GM12878 (cell line): Measurements from ENCODE around the gene MAP1LC3B. TPM values are rescaled to one million over a fixed set of nuclear protein-coding genes. Genes with fewer than 3 reads are reported as not detected.

ENCODE experiments used
- CEBPZ ChIP-seq: fragments of 150-350 bp; IDR thresholded peaks from 2 replicates; pipeline ENCODE4 v1.6.1; 2016; ENCODE audit warnings: low read depth, low read length
- CHD4 ChIP-seq: fragments of 200-600 bp; sonication (generic); IDR thresholded peaks from 2 replicates; pipeline ENCODE4 v1.6.1; 2016; ENCODE audit warnings: mild to moderate bottlenecking
- E2F8 ChIP-seq: fragments of 450-650 bp; IDR thresholded peaks from 2 replicates; pipeline ENCODE4 v1.6.1; 2018; ENCODE audit warnings: mild to moderate bottlenecking, low read depth, moderate library complexity; ENCODE audit not compliant: partially characterized antibody
- EGR1 ChIP-seq, 2 experiments: IDR thresholded peaks; 1 replicate in 1 of 2; 2 replicates in 1 of 2; pipeline ENCODE4 v1.6.1; 2011 to 2012; ENCODE audit warnings: low read depth in 2 of 2, low read length in 2 of 2, borderline replicate concordance in 1 of 2, mild to moderate bottlenecking in 1 of 2, moderate library complexity in 1 of 2
- IKZF1 ChIP-seq: fragments of 450-650 bp; conservative IDR thresholded peaks from 2 replicates; pipeline ENCODE4 v1.6.1; 2017; ENCODE audit warnings: antibody characterized with exemption, mild to moderate bottlenecking
- KDM1A ChIP-seq: fragments of 200-600 bp; sonication (generic); IDR thresholded peaks from 2 replicates; pipeline ENCODE4 v1.6.1; 2016; ENCODE audit warnings: borderline replicate concordance
- KLF5 ChIP-seq: fragments of 450-650 bp; IDR thresholded peaks from 2 replicates; pipeline ENCODE4 v1.6.1; 2014; ENCODE audit warnings: mild to moderate bottlenecking; ENCODE audit not compliant: partially characterized antibody
- MYC ChIP-seq: IDR thresholded peaks from 2 replicates; pipeline ENCODE4 v1.6.1; 2011; ENCODE audit warnings: mild to moderate bottlenecking, low read length, moderate library complexity, inconsistent platforms; ENCODE audit not compliant: insufficient read depth, insufficient replicate concordance, insufficient read length, severe bottlenecking
- ZNF687 ChIP-seq: fragments of 450-650 bp; IDR thresholded peaks from 2 replicates; pipeline ENCODE4 v1.6.1; 2017; ENCODE audit warnings: mild to moderate bottlenecking, moderate library complexity
- polyA plus RNA-seq, 11 experiments: library from polyadenylated mRNA; depleted of rRNA in 4 of 11; unstranded in 6 of 11; stranded (reverse) in 5 of 11; fragments of >200 nt; fragmentation: Nextera tagmentation in 4 of 11; fragmentation: Illumina TruSeq in 1 of 11; extraction: Ambion mirVana in 4 of 11; extraction: Trizol in 1 of 11; gene quantifications; 1 replicate in 1 of 11; 2 replicates in 10 of 11; pipeline versions ENCODE4 v1.2.1 to v1.2.3, GENCODE V29; 2011 to 2016; ENCODE audit warnings: inconsistent platforms in 2 of 11, missing spikeins in 2 of 11, low read depth in 1 of 11
- total RNA-seq, 4 experiments: library from RNA; depleted of rRNA in 3 of 4; stranded (reverse); fragments of >200 nt in 3 of 4; fragmentation: Illumina TruSeq in 1 of 4; extraction: Trizol in 1 of 4; gene quantifications; 2 replicates each; pipeline versions ENCODE4 v1.2.1 to v1.2.3, GENCODE V29; 2013 to 2021

MAP1LC3B gene
- total and polyA plus RNA-seq, 10 of the 15 experiments (the other 5 are each of a cell fraction or from before 2014, with no cell fraction given): 6.1 to 42.8 (median 13.7) TPM

GRCh38 chr16:87436225-87437172 is 44.4 kb downstream of the MAP1LC3B start (continued):
- TF ChIP-seq E2F8: no peak
- no peak for TF ChIP-seq ZNF687
- no peak for TF ChIP-seq IKZF1
- TF ChIP-seq KDM1A: no peak
- no peak for TF ChIP-seq EGR1 (IDR thresholded peaks at IDR 0.05; ENCODE audit: borderline replicate concordance in 1 of 2, low read depth in 2 of 2, low read length in 2 of 2)
- TF ChIP-seq CEBPZ: no peak
- TF ChIP-seq KLF5: no peak
- TF ChIP-seq CHD4: no peak
- no peak for TF ChIP-seq MYC
- TF ChIP-seq, all 136 proteins: peak for 0
